Gastroesophageal sphincter (tissue), 3 donors: ENCODE results near the gene MLLT3.

ENCODE experiments used
- CTCF ChIP-seq, 4 experiments: fragments of 200-600 bp in 2 of 4; fragments of 450-650 bp in 2 of 4; sonication (generic) in 1 of 4; IDR thresholded peaks; one replicate each; pipeline ENCODE4 v1.5.1; 2017 to 2019; ENCODE audit warnings: antibody characterized with exemption in 4 of 4, mild to moderate bottlenecking in 2 of 4, moderate library complexity in 2 of 4
- EP300 ChIP-seq: sonication (generic); formaldehyde crosslinking; IDR thresholded peaks from one replicate; pipeline ENCODE4 v1.6.1; 2017; ENCODE audit warnings: antibody characterized with exemption, mild to moderate bottlenecking
- POLR2A ChIP-seq, 2 donors: fragments of 450-650 bp; IDR thresholded peaks; one replicate each; pipeline ENCODE4 v1.6.1; 2017; ENCODE audit warnings: antibody characterized with exemption in 2 of 2, mild to moderate bottlenecking in 2 of 2, moderate library complexity in 1 of 2
- POLR2AphosphoS5 ChIP-seq: sonication (generic); formaldehyde crosslinking; IDR thresholded peaks from one replicate; pipeline ENCODE4 v1.6.1; 2017; ENCODE audit warnings: antibody characterized with exemption

- no peak for TF ChIP-seq CTCF (IDR thresholded peaks at IDR 0.05)
- TF ChIP-seq POLR2AphosphoS5, result no peak
- TF ChIP-seq EP300, result no peak
- TF ChIP-seq POLR2A (IDR thresholded peaks at IDR 0.05), result no peak
Observed at GRCh38 chr9:20538956-20539355, 83.3 kb downstream of the MLLT3 start.
